NCI-H446 (cell line): Measurements from ENCODE around the gene CCDC186.

Experiments used
- DNase-seq, 2 experiments: peaks; one replicate each; lab custom pipeline; 2025; lab: John Stamatoyannopoulos, UW

CCDC186 gene

GRCh38 chr10:114110174-114110972 lies 63.6 kb downstream of the CCDC186 start:
- DNase-seq, result no peak

DNA sequence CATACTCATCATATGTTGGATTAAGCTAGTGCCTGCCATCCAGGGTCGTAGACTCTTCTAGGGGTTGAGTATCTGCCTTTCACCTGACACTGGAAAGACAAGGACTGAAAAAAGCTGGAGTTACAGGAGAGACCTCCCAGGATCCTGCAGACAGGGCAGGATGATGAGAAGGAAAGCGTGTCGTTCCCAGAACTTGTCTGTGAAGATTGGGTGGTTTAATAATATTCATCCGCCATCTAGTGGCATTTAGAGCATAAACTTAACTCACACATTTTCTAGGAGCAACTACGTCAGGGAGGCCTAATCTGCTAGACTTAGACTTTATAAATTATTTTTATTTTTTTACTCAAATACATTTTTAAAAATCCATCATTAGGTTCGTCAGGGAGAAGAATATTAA lies 70.7 kb downstream of the CCDC186 start:
- DNase-seq, result peak in 1 of 2 experiments; percentile 54

DNA sequence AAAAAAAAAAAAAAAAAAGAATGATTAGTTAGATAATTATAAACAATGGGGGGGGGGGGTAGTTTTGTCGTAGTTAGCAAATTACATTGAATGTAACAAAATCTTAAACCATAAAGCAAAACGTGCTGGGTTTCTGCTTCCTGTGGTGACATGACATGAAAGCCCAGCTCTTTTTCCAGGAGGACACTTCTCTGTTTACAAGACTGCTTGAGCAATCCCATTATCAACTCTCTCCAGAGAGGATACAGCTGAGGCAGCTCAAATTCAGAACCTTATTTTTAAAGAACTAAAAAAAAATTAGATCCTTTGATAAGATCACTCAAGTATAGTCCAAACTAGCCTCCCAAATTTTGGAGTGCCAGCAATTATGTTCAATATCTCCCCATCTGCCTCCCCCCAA lies 71.7 kb downstream of the CCDC186 start:
- no peak for DNase-seq

- DNase-seq, result no peak
These were observed 72.9 kb downstream of the CCDC186 start for GRCh38 chr10:114100848-114101741.

DNA sequence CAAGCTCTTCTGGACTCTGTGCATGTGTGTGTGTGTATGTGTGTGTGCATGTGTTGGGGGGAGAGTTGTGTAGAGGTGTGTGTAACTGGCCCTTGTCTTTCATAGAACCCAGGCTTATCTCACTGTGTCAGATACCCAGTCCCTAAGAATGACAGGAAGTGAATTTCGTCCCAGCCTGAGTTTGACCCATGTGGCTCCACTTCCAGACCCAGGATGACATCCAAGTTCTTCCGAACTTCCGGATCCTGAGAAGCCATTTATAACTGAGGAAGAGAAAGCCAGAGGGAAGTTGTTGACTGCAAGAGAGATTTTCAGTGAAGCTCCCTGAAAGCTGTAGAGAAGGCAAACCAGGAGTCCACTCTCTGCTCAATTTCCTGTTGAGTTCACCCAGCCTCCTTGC lies 77.1 kb downstream of the CCDC186 start:
- DNase-seq, result no peak

DNA sequence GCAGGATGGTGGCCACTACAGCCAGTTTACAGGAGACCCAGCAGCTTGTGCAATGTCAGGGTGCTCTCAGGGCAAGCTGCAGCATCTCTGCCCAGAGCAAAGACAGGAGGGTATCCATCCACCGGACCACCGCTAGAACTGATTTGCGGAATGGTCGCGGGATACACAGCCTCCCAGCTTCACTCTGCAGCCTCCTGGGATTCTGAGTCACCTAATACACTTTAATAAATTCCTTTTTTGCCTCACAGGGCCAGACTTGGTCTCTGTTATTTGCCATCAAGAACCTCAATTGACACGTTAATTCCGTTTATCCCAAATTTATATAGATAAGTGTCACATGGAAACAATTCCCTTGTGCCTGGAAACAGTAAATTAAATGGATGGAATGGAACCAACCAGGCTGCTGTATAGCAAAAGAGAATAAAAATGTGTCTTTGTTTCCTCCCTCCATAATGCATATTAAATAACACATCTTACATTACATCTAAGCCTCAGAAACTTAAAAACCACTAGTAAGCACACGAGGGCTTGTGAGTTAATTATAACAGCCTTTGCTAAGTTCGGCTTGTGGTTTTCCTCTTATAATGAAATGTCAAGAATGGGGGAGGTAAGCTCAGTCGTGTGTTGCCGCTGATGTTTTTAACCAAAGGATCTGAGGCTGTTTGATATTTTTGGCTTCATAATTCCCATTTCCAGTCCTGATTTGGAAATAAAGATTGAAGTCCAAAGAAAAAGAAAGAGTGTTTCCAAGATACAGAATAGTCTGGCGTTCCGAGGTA lies 78.3 kb downstream of the CCDC186 start:
- no peak for DNase-seq

- no peak for DNase-seq
These were observed 79.2 kb downstream of the CCDC186 start for GRCh38 chr10:114094795-114095194.

DNA sequence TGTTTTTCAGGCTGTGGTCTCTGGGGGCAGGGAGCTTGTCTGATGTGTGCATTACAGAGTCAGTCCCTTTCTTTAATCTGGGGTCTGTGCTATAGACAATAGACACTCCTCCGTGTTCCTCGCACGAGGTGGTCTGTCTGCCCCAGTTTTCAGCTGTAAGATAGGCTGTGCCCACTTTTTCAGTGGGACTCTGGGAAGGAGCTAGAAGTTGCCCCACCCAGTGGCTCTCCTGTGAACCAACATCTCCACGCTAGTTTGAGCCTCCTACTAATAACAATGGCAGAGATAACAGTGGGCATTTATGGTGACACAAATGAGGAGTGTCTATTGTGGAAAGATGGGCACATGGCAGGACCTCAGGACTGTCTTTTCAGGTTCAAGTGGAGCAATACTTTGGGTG lies 86.3 kb downstream of the CCDC186 start:
- no peak for DNase-seq

DNA sequence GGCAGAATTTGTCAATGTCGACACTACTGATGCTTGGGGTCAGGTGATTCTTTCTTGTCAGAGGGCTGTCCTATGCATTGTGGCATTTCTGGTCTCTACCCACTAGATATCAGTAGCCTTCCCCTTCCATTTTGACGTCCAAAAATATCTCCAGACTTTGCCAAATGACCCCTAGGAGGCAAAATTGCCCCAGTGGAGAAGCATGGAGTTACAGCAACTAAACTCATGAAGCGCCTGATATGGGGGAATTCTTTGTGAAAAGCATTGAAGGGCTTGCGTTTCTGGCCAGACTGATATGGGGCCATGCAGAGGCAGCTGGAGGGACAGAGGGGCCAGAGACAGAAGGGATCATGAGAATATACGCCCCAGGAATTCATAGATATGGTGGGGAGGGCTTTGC lies 86.7 kb downstream of the CCDC186 start:
- DNase-seq, result no peak

- no peak for DNase-seq
These were observed 89.8 kb downstream of the CCDC186 start for GRCh38 chr10:114084215-114084614.

GRCh38 chr10:114083040-114083439 lies 91.0 kb downstream of the CCDC186 start:
- DNase-seq, result no peak

DNA sequence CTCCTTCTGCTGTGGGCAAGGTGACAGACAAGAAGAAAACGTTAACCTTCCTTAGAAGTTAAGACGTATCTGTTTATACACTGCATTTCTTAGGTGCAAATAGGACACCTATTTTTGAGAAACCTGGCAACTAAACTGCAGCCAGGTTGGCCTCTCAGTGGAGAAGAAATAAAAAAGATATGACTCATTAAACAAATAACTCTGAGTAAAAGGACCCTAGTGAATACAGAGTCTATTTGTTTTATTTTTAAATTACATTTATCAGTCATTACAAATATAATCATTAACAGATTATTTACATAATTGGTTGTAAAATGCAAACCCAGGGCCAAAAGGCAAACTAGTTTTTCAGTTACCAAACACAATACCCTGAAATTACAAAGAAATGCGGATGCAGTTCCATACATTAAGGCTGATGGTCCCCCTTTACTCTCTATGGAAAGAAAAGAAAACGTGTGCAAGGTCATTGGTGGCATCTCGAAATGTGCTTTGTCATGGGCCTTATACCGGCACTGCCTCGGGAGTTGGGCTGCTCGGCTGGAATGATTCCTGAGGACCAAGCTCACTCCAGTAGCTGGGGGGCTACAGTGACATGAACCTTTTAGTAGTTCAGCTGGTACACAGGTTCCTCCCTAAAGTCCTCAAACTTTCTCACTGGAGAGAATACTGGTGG lies 92.0 kb downstream of the CCDC186 start:
- DNase-seq, result no peak

DNA sequence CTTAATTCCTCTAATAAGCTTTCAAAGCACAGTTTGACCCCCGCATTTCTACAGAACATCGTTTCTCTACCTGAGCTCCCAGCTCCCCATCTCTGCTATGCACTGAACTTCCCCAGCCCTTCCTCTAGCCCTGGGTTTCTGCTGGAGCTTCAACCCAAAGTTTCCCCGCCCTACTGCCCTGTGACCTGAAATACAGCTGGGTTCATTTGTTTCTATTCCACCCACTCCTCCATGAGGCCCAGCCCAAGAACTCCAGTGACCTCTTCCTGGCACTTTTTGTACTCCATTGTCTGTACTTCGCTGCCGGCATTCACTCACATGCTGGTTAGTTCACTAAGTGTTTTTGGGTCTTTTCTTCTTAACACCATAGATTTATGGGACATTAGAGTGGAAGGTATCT lies 94.6 kb downstream of the CCDC186 start:
- DNase-seq, result no peak

GRCh38 chr10:114078346-114078745 lies 95.7 kb downstream of the CCDC186 start:
- DNase-seq, result no peak

DNA sequence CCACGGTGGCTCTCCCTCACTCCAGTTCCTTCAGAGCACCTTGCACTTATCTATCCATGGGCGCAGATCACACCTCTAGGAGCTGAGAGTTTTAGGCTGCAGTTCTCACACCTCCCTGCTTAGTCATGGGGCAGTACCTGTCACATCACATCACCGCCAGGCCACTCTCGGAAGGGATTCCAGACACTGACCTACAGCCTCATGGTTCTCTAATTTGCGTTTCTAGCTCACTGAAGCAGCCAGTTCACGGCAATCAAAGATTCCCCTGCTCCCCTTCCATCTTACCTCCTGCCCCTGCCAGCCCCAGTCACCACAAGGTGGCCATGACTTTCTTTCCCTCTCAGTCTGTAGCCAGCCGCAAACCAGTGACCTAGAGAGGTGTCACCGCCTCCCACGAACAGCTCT lies 96.2 kb downstream of the CCDC186 start:
- no peak for DNase-seq

- no peak for DNase-seq
These were observed 96.7 kb downstream of the CCDC186 start for GRCh38 chr10:114077347-114077746.

DNA sequence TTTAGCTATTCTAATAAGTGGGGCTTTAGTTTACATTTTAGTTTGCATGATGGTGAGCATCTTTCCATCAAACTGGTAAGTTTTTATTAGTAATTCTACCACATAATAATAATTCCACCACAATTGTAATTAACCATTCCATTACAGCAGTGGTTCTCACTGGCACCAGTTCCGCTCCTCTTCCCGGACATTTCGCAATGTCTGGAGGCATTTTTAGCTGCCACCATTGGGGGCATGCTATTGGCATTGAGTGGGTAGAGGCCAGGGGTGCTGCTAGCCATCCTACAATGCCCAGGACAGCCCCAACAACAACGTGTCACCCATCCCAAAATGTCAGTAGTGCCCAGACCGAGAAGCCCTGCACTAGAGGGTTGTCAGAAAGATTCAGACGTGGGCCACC lies 98.9 kb downstream of the CCDC186 start:
- DNase-seq, result no peak

- no peak for DNase-seq
These were observed 100.4 kb downstream of the CCDC186 start for GRCh38 chr10:114073395-114074186.

DNA sequence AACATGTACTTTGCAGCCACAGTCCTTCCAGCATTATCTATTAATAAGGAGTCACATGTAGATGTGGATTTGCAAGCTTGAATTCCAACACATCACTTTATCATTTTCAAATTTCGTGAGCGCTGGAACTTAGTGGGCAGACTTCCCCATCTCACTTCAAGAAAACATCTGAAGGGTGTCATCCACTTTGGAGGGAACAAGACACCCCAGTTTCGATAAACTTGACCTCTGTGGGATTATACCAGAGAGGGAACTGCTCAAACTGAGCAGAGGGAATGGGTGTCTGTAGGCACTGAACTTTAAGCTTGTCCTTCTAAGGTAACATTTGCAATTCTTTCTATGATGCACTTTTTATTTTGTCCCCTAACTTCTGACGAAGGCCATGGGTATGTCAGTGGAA lies 102.8 kb downstream of the CCDC186 start:
- no peak for DNase-seq
